ENCODE data around the gene SDR39U1. TPM values are rescaled to one million over a fixed set of nuclear protein-coding genes. Genes with fewer than 3 reads are reported as not detected.
"Not testable (repeated sequence)": the region's sequence is repeated elsewhere in the genome, so short reads cannot be mapped to it uniquely, and the experiment has no call there.

Gene SDR39U1
- total RNA-seq, 1 experiment from 2014 or later: 24.7 TPM

DNA sequence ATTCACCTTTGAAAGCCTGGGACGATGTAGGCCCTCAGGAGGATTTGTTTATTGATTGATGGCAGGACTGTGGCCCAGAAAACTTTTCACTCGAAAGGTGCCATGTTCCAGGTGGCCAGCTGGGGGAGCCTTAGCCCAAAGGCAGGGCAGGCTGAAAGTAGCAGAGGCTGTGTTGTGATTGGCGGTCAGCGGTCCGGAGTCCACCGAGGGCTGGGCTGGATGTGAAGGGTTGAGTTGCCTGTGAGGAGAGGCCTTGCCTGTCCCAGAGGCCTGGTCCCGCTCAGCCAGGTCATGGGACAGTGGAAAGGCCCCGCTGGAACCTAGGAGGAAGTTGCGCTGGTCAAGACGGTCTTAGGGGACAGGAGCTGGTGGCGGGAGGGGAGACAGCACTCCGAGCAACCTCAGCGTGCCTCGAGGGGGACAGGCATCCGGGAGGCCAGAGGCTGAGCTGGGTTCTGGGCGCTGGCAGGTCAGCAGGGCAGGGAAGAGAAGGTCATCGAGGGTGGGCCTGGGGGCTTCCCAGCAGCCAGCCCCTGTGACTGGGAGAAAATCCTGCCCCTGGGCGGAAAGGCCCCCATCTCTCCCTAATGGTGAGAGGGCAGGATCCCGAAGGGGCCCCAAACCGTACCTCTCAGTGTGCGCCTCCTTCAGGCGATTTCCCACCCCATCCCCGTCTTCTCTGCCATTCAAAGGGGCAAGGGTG is 39.2 kb upstream of the SDR39U1 start:
- ChIA-PET POLR2A (ENCODE audit: unreplicated experiment) (no interaction called here), CTCF (no interaction called here)
- no peaks in the 10 kb centered on the region for H3K9me2 ChIP-seq (replicated peaks; ENCODE audit: low read length)
- TF ChIP-seq, protein P1, sequence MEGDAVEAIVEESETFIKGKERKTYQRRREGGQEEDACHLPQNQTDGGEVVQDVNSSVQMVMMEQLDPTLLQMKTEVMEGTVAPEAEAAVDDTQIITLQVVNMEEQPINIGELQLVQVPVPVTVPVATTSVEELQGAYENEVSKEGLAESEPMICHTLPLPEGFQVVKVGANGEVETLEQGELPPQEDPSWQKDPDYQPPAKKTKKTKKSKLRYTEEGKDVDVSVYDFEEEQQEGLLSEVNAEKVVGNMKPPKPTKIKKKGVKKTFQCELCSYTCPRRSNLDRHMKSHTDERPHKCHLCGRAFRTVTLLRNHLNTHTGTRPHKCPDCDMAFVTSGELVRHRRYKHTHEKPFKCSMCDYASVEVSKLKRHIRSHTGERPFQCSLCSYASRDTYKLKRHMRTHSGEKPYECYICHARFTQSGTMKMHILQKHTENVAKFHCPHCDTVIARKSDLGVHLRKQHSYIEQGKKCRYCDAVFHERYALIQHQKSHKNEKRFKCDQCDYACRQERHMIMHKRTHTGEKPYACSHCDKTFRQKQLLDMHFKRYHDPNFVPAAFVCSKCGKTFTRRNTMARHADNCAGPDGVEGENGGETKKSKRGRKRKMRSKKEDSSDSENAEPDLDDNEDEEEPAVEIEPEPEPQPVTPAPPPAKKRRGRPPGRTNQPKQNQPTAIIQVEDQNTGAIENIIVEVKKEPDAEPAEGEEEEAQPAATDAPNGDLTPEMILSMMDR (conservative IDR thresholded peaks at IDR 0.05; ENCODE audit: low read depth, low read length): peak; percentile 74
- TF ChIP-seq EZH2 (IDR thresholded peaks at IDR 0.05; ENCODE audit: low read length, unreplicated experiment): no peak
- no peak overlapping the region for H3K27ac ChIP-seq (ENCODE audit: low read length)
- H3K27me3 ChIP-seq (ENCODE audit: low read length): no peaks in the 10 kb centered on the region
- no peaks in the 10 kb centered on the region for H4K20me1 ChIP-seq (ENCODE audit: low read length)
- no TSS peak for BruUV-seq (replicated peaks)
- ATAC-seq (peak; percentile 59), DNase-seq (peak; percentile 46)
- H3K9me3 ChIP-seq (ENCODE audit: low read length): no peaks in the 10 kb centered on the region
- no peak overlapping the region for H3K4me3 ChIP-seq (ENCODE audit: low read length)
- no peak overlapping the region for H3K4me2 ChIP-seq (ENCODE audit: low read length)
- peaks cover 5% of the 10 kb centered on the region; the same call in 1 of the 2 replicates for H3K4me1 ChIP-seq (ENCODE audit: insufficient read depth, low read length)
- no peaks in the 10 kb centered on the region for H3K79me2 ChIP-seq (ENCODE audit: low read length)
- H2AFZ ChIP-seq (ENCODE audit: low read length): no peak overlapping the region
- no peaks in the 10 kb centered on the region for H3F3A ChIP-seq (ENCODE audit: low read length, unreplicated experiment)
- intact Hi-C loops (cut with micrococcal nuclease): no loop called here
- H3K9ac ChIP-seq (ENCODE audit: low read length): no peak overlapping the region
- no peaks in the 10 kb centered on the region for H3K36me3 ChIP-seq (ENCODE audit: low read depth, low read length)

DNA sequence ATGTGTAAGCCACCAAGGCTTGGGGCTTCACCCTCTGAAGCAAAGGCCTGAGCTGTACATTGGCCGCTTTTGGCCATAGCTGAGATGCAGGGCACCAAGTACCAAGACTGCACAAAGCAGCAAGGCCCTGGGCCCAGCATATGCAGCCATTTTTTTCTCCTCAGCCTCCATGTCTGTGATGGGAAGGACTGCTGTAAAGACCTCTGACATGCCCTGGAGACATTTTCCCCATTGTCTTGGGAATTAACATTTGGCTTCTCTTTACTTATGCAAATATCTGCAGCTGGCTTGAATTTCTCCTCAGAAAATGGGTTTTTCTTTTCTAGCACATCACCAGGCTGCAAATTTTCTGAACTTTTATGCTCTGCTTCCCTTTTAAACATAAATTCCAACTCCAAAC is 37.4 kb upstream of the SDR39U1 start:
- H4K20me1 ChIP-seq (ENCODE audit: low read length); H3K36me3 ChIP-seq (ENCODE audit: low read depth, low read length); ATAC-seq; H3K79me2 ChIP-seq (ENCODE audit: low read length); BruUV-seq (replicated peaks); H2AFZ ChIP-seq (ENCODE audit: low read length); H3K9me3 ChIP-seq (ENCODE audit: low read length); H3K4me2 ChIP-seq (ENCODE audit: low read length); H3K27me3 ChIP-seq (ENCODE audit: low read length); H3K9ac ChIP-seq (ENCODE audit: low read length); intact Hi-C loops (cut with micrococcal nuclease); H3K4me3 ChIP-seq (ENCODE audit: low read length); H3K4me1 ChIP-seq (ENCODE audit: insufficient read depth, low read length); H3K9me2 ChIP-seq (replicated peaks; ENCODE audit: low read length); POLR2A ChIA-PET (ENCODE audit: unreplicated experiment); CTCF ChIA-PET; H3F3A ChIP-seq (ENCODE audit: low read length, unreplicated experiment); H3K27ac ChIP-seq (ENCODE audit: low read length); DNase-seq: not testable (repeated sequence)

DNA sequence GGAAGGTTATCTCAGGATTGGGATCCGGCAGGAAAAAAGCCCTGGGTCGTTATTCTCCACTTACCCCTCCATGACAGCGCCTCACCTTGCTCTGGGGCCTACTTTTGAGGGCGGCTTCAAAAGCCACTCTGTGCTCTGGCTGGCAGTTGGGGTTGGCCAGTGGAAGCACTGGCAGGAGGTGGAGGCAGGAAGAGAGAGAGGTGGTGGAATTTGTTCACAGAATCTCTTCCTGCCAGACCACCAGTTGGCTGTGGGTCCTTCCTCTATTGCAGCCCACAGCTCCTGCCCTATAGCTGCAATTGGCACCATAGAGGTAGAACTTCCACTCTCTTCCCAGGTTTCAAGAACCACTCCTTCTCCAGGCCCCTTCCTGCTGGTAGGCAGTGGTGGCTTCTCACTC is 32.7 kb upstream of the SDR39U1 start:
- CTCF ChIA-PET: no interaction called here
- no peak for ATAC-seq
- no TSS peak for BruUV-seq (replicated peaks)

More for the DNA sequence above, 32.7 kb upstream of the SDR39U1 start:
- H2AFZ ChIP-seq (ENCODE audit: low read length): no peak overlapping the region
- intact Hi-C loops (cut with micrococcal nuclease): no loop called here
- no peaks in the 10 kb centered on the region for H3F3A ChIP-seq (ENCODE audit: low read length, unreplicated experiment)
- H3K9me2 ChIP-seq (replicated peaks; ENCODE audit: low read length): no peaks in the 10 kb centered on the region
- H3K79me2 ChIP-seq (ENCODE audit: low read length): no peaks in the 10 kb centered on the region
- no peak overlapping the region for H3K4me3 ChIP-seq (ENCODE audit: low read length)
- no peaks in the 10 kb centered on the region for H3K27me3 ChIP-seq (ENCODE audit: low read length)
- H3K9me3 ChIP-seq (ENCODE audit: low read length): no peaks in the 10 kb centered on the region
- POLR2A ChIA-PET (ENCODE audit: unreplicated experiment): no interaction called here
- no peaks in the 10 kb centered on the region for H3K36me3 ChIP-seq (ENCODE audit: low read depth, low read length)
- no peaks in the 10 kb centered on the region for H3K4me1 ChIP-seq (ENCODE audit: insufficient read depth, low read length)
- TF ChIP-seq EZH2 (IDR thresholded peaks at IDR 0.05; ENCODE audit: low read length, unreplicated experiment) (no peak), EZH2phosphoT487 (IDR thresholded peaks at IDR 0.05; ENCODE audit: borderline replicate concordance, low read length) (no peak)
- TF ChIP-seq, protein P1 (conservative IDR thresholded peaks at IDR 0.05; ENCODE audit: low read depth, low read length): no peak
- H3K4me2 ChIP-seq (ENCODE audit: low read length): no peak overlapping the region
- no peak for DNase-seq
- no peak overlapping the region for H3K9ac ChIP-seq (ENCODE audit: low read length)
- H4K20me1 ChIP-seq (ENCODE audit: low read length): no peaks in the 10 kb centered on the region
- H3K27ac ChIP-seq (ENCODE audit: low read length): no peak overlapping the region

All from PC-3 (cell line).